Hepatocyte (in vitro differentiated cells): ENCODE results near the gene ASIC2. TPM values are rescaled to one million over a fixed set of nuclear protein-coding genes. Genes with fewer than 3 reads are reported as not detected.

Experiments
- DNase-seq: peaks from one replicate; pipeline ENCODE4 v3.0.0-alpha.2; 2016; ENCODE audit warnings: low spot score
- H2AFZ ChIP-seq: fragments of 200-600 bp; sonication (generic); 2 replicates; pipeline ENCODE4 v1.6.0; 2016; ENCODE audit warnings: antibody characterized with exemption, mild to moderate bottlenecking
- H3K27ac ChIP-seq: fragments of 200-600 bp; sonication (generic); 2 replicates; pipeline ENCODE4 v1.5.1; 2016; ENCODE audit warnings: mild to moderate bottlenecking
- H3K27me3 ChIP-seq: fragments of 200-600 bp; sonication (generic); 2 replicates; pipeline ENCODE4 v1.6.1; 2016
- H3K36me3 ChIP-seq: fragments of 200-600 bp; sonication (generic); replicated peaks from 2 replicates; pipeline ENCODE4 v1.5.1; 2016; ENCODE audit warnings: low read depth; ENCODE audit not compliant: insufficient read depth
- H3K4me1 ChIP-seq: fragments of 200-600 bp; sonication (generic); 2 replicates; pipeline ENCODE4 v1.5.1; 2016; ENCODE audit warnings: mild to moderate bottlenecking, moderate library complexity; ENCODE audit not compliant: insufficient read depth
- H3K4me2 ChIP-seq: fragments of 200-600 bp; sonication (generic); 2 replicates; pipeline ENCODE4 v1.6.0; 2016
- H3K4me3 ChIP-seq: fragments of 200-600 bp; sonication (generic); 2 replicates; pipeline ENCODE4 v1.5.1; 2016; ENCODE audit warnings: mild to moderate bottlenecking
- H3K79me2 ChIP-seq: fragments of 200-600 bp; sonication (generic); 2 replicates; pipeline ENCODE4 v1.6.0; 2017; ENCODE audit warnings: mild to moderate bottlenecking
- H3K9me2 ChIP-seq: fragments of 200-600 bp; sonication (generic); replicated peaks from 2 replicates; pipeline ENCODE4 v1.6.0; 2017; ENCODE audit warnings: mild to moderate bottlenecking; ENCODE audit not compliant: insufficient read depth
- H3K9me3 ChIP-seq: fragments of 200-600 bp; sonication (generic); 2 replicates; pipeline ENCODE4 v1.5.1; 2016; ENCODE audit warnings: low read depth, mild to moderate bottlenecking
- H4K20me1 ChIP-seq: fragments of 200-600 bp; sonication (generic); 2 replicates; pipeline ENCODE4 v1.6.0; 2016; ENCODE audit warnings: mild to moderate bottlenecking; ENCODE audit not compliant: insufficient read depth, poor library complexity, severe bottlenecking
- CTCF ChIP-seq: fragments of 200-600 bp; sonication (generic); IDR thresholded peaks from 2 replicates; pipeline ENCODE4 v1.5.1; 2016; ENCODE audit warnings: antibody characterized with exemption, mild to moderate bottlenecking; ENCODE audit not compliant: poor library complexity
- EZH2 ChIP-seq: fragments of 200-600 bp; sonication (generic); IDR thresholded peaks from 2 replicates; pipeline ENCODE4 v1.6.1; 2016; ENCODE audit warnings: antibody characterized with exemption, mild to moderate bottlenecking, borderline replicate concordance
- EZH2phosphoT487 ChIP-seq: fragments of 200-600 bp; sonication (generic); IDR thresholded peaks from one replicate; pipeline ENCODE4 v1.6.1; 2018; ENCODE audit warnings: antibody characterized with exemption, mild to moderate bottlenecking, low read depth, moderate library complexity; ENCODE audit not compliant: unreplicated experiment, severe bottlenecking
- whole genome bisulfite sequencing: methylation state at CpG from one replicate; pipeline ENCODE4 v1.1.6; 2016; ENCODE audit warnings: low lambda C conversion rate; ENCODE audit errors: missing lambda C conversion rate; 5-methylcytosine and 5-hydroxymethylcytosine counted together
- polyA plus RNA-seq: library from polyadenylated mRNA; unstranded; fragments of >200 nt; fragmentation: Nextera tagmentation; extraction: Ambion mirVana; gene quantifications from 2 replicates; pipeline ENCODE4 v1.2.1, GENCODE V29; 2016
- total RNA-seq: library from RNA; depleted of rRNA; stranded (reverse); fragments of >200 nt; gene quantifications from 2 replicates; pipeline ENCODE4 v1.2.3, GENCODE V29; 2014

Gene ASIC2
- total and polyA plus RNA-seq, 2 experiments from 2014 or later: 2.3 to 3.3 TPM

- Histone ChIP-seq H3K27me3 (no peaks in the 10 kb centered on the region), H3K9me2 (no peaks in the 10 kb centered on the region), H3K4me1 (no peaks in the 10 kb centered on the region), H4K20me1 (no peaks in the 10 kb centered on the region), H3K9me3 (no peaks in the 10 kb centered on the region), H3K4me2 (no peak overlapping the region), H2AFZ (no peak overlapping the region), H3K27ac (no peak overlapping the region), H3K79me2 (no peaks in the 10 kb centered on the region), H3K36me3 (no peaks in the 10 kb centered on the region), H3K4me3 (no peak overlapping the region)
- WGBS: 89% methylated on average over 3 of the region's 3 CpGs
- TF ChIP-seq EZH2phosphoT487 (no peak), CTCF (no peak), EZH2 (no peak)
- DNase-seq: no peak
Measured at GRCh38 chr17:33273743-33274410, 19.2 kb downstream of the ASIC2 start.

- 76% methylated on average over 2 of the region's 2 CpGs for WGBS
- Histone ChIP-seq H3K27me3 (no peaks in the 10 kb centered on the region), H3K79me2 (no peaks in the 10 kb centered on the region), H3K36me3 (no peaks in the 10 kb centered on the region), H4K20me1 (no peaks in the 10 kb centered on the region), H3K9me3 (no peaks in the 10 kb centered on the region), H3K4me2 (no peak overlapping the region), H3K9me2 (no peaks in the 10 kb centered on the region), H2AFZ (no peak overlapping the region), H3K4me1 (no peaks in the 10 kb centered on the region), H3K27ac (no peak overlapping the region), H3K4me3 (no peak overlapping the region)
- TF ChIP-seq CTCF (no peak), EZH2phosphoT487 (no peak), EZH2 (no peak)
- no peak for DNase-seq
Measured at GRCh38 chr17:33273271-33273670, 19.8 kb downstream of the ASIC2 start.

- no peaks in the 10 kb centered on the region for H3K36me3 ChIP-seq
- DNase-seq: no peak
- no peaks in the 10 kb centered on the region for H3K4me1 ChIP-seq
- no peaks in the 10 kb centered on the region for H3K79me2 ChIP-seq
- 92% methylated on average over 2 of the region's 2 CpGs for WGBS
- H3K4me2 ChIP-seq: no peak overlapping the region
- no peaks in the 10 kb centered on the region for H3K9me2 ChIP-seq
- TF ChIP-seq EZH2phosphoT487 (no peak), CTCF (no peak), EZH2 (no peak)
- H2AFZ ChIP-seq: no peak overlapping the region
- no peaks in the 10 kb centered on the region for H3K27me3 ChIP-seq
- no peak overlapping the region for H3K27ac ChIP-seq
- no peak overlapping the region for H3K4me3 ChIP-seq
- no peaks in the 10 kb centered on the region for H3K9me3 ChIP-seq
- H4K20me1 ChIP-seq: no peaks in the 10 kb centered on the region
Measured at GRCh38 chr17:33272438-33272837, 20.7 kb downstream of the ASIC2 start.
